IPS DF 4.7 (cell line): Measurements from ENCODE around the gene CISD1.
A peak's percentile ranks its signal among the peaks of the same experiment; 100 is the strongest.

ENCODE experiments used
- DNase-seq: peaks from one replicate; pipeline ENCODE4 v3.0.0-alpha.2; 2013; ENCODE audit warnings: low spot score; ENCODE audit errors: extremely low read depth

The CISD1 gene

GRCh38 chr10:58265249-58265648, 3.7 kb upstream of the CISD1 start:
- DNase-seq, result no peak

GRCh38 chr10:58266003-58266825, 2.7 kb upstream of the CISD1 start:
- no peak for DNase-seq

- no peak for DNase-seq
Observed at GRCh38 chr10:58266826-58267712, 1.9 kb upstream of the CISD1 start.

DNA sequence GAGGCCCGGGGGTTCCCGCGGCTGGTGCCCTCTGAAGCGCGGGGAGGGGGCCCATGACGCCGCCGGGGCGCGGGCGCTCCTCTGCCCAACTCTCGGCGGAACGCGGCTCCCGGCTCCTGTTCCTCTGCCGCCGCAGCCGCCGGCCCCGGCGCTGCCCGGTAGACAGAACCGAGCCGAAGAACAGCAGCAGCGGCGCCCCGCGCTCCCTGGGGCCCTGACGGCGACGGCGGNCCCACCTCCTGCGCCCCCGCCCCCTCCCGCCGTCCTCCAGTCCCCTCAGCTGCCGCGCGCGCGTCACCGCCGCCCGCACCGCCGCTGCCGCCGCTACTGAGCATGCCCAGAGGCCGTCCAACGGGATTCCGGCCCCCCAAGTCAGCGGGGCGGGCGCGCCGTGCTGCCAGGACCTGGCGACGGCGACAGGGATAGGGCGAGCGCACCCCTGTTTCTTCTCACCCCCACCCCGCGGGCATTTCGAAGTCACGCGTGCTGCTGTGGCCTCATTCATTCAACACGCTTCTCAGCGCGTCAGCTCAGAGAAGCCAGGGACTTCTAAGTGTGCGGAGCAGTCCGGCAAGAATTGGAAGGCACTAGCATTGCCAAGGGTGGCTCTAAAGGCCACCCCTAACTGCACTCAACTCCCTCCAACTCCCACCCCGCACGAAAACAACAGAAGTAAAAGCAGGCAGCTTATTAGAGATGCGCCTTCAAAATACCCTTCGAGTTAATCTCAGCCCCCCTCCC, 1.1 kb upstream of the CISD1 start, which contains the start of gene IPMK:
Gene IPMK, minus strand, starts transcription at position 182 of the 741 bp plus-strand sequence. CDS start 283 bp downstream, outside the sequence.
- DNase-seq, result no peak

DNA sequence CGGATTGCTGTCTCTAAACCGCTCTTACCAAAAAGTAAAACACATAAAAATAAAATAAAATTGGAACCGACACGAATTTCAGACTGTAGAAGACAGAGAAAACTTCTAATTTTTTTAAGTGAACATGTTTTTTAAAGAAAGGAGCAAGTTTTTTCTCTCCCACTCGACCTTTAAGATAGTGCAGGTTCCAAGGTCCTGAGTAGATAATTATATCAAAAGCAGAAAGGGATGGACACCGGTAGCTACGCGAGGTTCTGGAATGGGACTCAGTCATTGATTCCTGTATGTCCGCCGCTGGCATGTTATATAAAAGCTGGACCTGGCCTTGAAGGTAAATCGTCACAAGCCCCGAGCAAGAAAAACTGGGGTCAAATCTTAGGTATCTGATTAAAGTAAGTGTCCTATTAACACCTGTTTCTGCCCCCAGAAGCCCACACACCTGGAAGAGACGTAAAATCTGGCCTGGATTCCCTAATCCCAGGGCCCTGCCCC, 462 bp upstream of the CISD1 start:
- no peak for DNase-seq

DNA sequence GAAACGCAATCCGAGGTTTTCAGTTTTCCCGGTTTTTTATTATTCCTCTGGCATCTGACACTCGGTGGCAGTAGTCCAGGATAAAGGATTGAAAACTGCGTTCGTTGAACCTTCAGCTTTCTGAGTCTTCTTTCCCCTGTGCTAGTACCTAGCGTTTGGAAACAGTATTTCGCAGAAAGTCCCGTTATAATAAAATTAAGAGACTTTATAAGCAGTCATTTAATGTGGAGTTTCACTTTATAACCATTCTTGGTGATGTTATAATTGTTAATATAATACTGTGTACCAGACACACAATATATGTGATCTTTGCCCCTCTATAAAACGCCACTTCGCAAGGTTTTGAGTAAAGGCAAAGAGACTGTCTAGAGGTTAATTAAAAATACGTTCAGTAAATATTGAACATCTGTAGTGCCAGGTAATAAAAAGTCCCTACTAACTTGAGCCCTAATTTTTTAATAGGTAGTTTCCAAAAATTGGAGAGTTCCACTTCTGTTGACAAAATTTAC, 874 bp downstream of the CISD1 start:
- DNase-seq, result no peak

DNA sequence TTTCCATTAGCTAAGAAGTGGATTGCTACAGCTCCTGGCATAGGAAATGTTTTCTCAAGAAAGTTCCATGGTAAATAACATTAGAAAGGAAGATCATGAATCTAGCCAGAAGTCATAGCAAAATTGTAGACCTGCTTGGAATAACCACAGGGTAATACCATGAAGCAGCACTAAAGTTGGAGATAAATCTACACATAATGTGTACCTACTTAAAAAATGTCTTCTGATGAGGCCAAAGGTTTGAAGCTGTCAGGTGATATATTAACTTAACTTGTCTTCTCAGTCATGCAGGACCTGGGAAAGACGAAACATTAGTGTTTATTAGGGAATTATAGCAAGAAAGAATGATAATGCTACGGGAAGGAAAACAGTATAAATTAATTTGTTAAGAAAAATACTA, 6.3 kb downstream of the CISD1 start:
- no peak for DNase-seq

GRCh38 chr10:58275908-58276307, 6.9 kb downstream of the CISD1 start:
- DNase-seq, result no peak

GRCh38 chr10:58278274-58278961, 9.5 kb downstream of the CISD1 start:
- no peak for DNase-seq

- DNase-seq, result no peak
Observed at GRCh38 chr10:58278962-58279307, 10.0 kb downstream of the CISD1 start.

DNA sequence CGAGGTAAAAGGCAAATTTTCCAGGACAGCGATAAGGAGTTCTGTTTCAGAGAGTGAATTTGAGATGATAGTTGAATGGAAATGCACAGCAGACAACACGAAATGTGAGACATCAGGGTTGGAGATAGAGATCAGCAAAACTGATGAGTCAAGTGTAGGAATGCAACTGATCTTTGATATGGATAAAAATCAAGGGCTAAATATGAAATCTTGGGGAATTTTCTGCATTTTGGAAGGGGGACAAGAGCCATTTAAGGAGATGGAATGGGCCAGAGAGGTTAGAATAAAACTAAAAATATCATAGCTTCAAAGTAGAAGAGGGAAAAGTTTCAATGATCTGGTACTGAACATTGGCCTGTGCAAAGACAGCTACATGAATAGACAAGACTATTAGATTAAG, 11.5 kb downstream of the CISD1 start:
- DNase-seq, result no peak

DNA sequence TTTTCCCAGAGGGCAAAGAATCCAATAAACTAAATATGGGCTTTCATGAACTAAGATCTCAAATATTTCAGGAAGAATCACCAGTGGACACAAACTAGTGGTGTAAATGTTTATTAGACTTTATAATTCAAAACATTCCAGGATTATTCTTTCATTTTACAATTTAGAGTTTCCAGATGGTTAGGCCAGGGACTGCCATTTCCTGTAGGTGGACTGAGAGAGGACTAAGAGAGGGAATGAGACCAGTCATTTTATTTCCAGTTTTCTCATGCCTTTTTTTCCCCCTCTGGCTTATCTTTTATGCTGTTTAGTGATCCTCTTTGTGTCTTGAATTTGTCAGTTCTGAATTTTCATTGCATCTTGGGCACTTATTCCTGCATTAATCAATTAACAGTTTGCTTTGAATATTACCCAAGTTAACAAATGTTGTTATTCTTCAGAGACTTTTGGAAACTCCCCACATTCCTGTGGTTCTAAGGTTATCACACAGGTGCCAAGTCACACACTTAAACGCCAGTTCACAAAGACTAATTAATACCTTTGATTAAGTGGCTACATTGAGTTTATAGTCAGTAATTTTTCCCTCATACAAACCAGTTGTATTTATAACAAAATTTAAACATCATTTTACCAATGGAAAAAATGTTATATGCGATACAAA, 12.3 kb downstream of the CISD1 start:
- DNase-seq, result no peak

DNA sequence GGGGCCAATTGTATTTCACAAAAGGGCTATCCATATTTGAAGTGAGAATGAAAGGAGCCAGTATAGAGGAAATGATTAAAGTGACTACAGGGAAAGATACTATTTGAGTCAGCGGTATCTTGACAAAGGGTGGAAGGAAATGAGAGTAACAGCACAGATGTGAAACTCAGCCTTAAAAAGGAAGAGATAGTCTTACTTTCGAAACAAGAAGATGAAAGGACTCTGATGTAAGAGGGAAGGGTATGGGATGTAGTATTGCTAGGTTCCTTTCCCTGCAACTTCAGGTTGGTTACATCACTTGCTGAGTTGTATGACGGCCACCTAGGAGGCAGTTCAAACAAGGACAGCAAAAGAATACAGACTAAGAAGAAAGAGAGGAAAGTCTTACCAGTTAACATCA, 13.7 kb downstream of the CISD1 start:
- DNase-seq, result no peak

- DNase-seq, result no peak
Observed at GRCh38 chr10:58291538-58292174, 22.7 kb downstream of the CISD1 start.

GRCh38 chr10:58293989-58294388, 25.0 kb downstream of the CISD1 start:
- no peak for DNase-seq

- DNase-seq, result peak; percentile 36
Observed at GRCh38 chr10:58299580-58299979, 30.6 kb downstream of the CISD1 start.

DNA sequence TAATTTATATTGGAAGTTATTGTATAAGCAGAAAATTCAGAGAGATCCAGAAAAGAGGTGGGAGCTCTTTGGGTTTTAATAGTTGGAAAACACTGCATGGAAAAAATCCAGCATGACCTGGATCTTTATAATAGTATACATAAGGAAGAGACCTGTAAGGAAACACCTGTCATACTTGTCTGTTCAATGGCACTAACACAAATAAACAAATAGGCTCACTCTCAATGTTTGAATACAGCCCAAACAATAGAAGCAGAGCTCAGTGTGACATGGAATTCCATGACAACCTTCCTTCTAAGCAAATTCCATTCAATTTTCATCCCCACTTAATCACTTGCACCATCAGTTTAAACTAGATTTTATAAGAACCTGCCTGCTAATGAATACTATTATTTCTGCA, 31.7 kb downstream of the CISD1 start:
- no peak for DNase-seq

DNA sequence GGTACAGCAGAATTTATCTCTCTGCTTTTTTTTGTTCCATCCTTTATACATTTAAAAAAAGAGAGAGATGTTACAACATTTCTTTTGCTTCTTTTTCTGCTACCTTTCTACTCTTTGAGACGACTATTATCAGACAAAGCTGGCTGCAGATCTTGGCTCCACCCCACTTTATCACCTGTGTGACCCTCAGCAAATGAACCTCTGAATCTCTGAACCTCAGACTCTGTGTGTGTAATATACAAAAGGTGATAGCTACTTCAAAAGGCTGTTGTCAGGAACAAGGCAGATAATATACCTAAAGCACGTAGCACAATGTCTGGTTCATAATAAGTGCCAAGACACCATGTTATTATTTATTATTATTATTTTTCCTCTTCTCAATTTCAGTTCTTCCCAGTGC, 33.3 kb downstream of the CISD1 start:
- no peak for DNase-seq

DNA sequence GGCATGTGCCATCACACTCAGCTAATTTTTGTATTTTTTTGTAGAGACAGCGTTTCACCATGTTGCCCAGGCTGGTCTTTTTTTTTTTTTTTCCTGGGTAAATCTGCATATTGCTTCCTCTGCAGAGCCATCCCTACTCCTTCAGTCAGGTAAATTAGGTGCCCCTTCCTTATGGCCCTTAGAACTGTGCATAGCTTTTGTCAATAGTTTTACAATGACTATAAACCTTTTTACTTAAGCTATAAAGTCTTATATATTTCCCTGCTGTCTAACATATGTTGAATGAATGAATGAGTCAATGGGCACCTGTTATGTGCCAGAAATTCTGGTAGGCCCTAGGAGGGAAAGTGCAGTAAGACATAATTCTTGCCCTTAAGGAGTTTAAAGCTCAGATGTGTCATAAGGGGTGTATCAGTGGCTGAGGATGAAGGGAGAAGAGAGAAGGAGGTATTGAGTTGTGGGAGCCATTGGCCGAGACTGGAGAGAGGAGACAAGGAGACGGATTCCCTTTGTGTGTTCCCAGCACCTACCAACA, 35.2 kb downstream of the CISD1 start:
- DNase-seq, result no peak

DNA sequence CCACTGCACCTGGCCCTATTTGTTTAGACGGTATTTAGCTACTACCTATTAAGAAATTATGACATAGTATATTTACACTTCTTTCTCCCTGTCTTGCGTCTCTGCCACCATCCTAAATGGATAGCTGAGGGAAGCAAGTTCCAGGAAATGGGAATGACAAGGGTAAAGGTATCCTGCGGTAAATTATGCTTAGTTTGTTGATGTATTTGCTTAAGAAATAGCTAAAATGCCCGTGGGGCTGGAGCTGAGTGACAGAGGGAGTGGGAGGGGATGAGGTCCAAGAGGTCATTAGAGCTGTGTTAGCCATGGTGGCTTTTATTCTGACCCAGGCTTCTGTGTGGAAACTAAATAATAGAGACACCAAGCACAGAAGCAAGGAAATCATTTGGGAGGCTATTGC, 36.9 kb downstream of the CISD1 start:
- no peak for DNase-seq
